Loucy (cell line): Measurements from ENCODE around the gene ZNF521.

ENCODE experiments used
- H2AFZ ChIP-seq: fragments of 200-600 bp; sonication (generic); 2 replicates; pipeline ENCODE4 v1.6.0; 2016; ENCODE audit warnings: antibody characterized with exemption, mild to moderate bottlenecking, low read length, moderate library complexity
- H3F3A ChIP-seq: fragments of 200-600 bp; 2 replicates; pipeline ENCODE4 v1.6.0; 2016; ENCODE audit warnings: antibody characterized with exemption, low read depth, mild to moderate bottlenecking
- H3K27me3 ChIP-seq: fragments of 200-600 bp; sonication (generic); 2 replicates; pipeline ENCODE4 v1.6.1; 2014; ENCODE audit warnings: low read length, mild to moderate bottlenecking; ENCODE audit not compliant: insufficient read depth, poor library complexity, severe bottlenecking
- H3K36me3 ChIP-seq: fragments of 200-600 bp; sonication (generic); 2 replicates; pipeline ENCODE4 v1.6.1; 2016; ENCODE audit warnings: low read length; ENCODE audit not compliant: insufficient read depth
- H3K4me1 ChIP-seq: fragments of 200-600 bp; sonication (generic); 2 replicates; pipeline ENCODE4 v1.5.1; 2014; ENCODE audit warnings: low read length, mild to moderate bottlenecking; ENCODE audit not compliant: insufficient read depth, poor library complexity, severe bottlenecking
- H3K4me2 ChIP-seq: fragments of 200-600 bp; sonication (generic); 2 replicates; pipeline ENCODE4 v1.6.0; 2014; ENCODE audit warnings: antibody characterized with exemption, low read length, low read depth, mild to moderate bottlenecking; ENCODE audit not compliant: poor library complexity, severe bottlenecking
- H3K4me3 ChIP-seq: fragments of 200-600 bp; sonication (generic); 2 replicates; pipeline ENCODE4 v1.5.1; 2014; ENCODE audit warnings: low read length, mild to moderate bottlenecking, mixed read lengths; ENCODE audit not compliant: poor library complexity, severe bottlenecking
- H3K79me2 ChIP-seq: fragments of 200-600 bp; sonication (generic); 2 replicates; pipeline ENCODE4 v1.6.1; 2014; ENCODE audit warnings: low read length; ENCODE audit not compliant: insufficient read depth
- H3K9ac ChIP-seq: fragments of 200-600 bp; sonication (generic); 2 replicates; pipeline ENCODE4 v1.6.0; 2014; ENCODE audit warnings: mild to moderate bottlenecking, low read depth, low read length, moderate library complexity; ENCODE audit not compliant: poor library complexity, severe bottlenecking
- H3K9me2 ChIP-seq: fragments of 200-600 bp; sonication (generic); replicated peaks from 2 replicates; pipeline ENCODE4 v1.6.1; 2016; ENCODE audit warnings: low read depth, low read length, mixed read lengths
- H3K9me3 ChIP-seq: fragments of 200-600 bp; sonication (generic); 2 replicates; pipeline ENCODE4 v1.6.1; 2014; ENCODE audit warnings: mild to moderate bottlenecking, antibody characterized with exemption, low read length, low read depth; ENCODE audit not compliant: insufficient read depth
- H4K20me1 ChIP-seq: fragments of 200-600 bp; sonication (generic); 2 replicates; pipeline ENCODE4 v1.6.0; 2014; ENCODE audit warnings: antibody characterized with exemption, low read length, mild to moderate bottlenecking; ENCODE audit not compliant: insufficient read depth, poor library complexity, severe bottlenecking
- CTCF ChIP-seq: fragments of 200-600 bp; sonication (generic); conservative IDR thresholded peaks from 2 replicates; pipeline ENCODE4 v1.5.1; 2014; ENCODE audit warnings: mild to moderate bottlenecking, antibody characterized with exemption, low read length
- EZH2phosphoT487 ChIP-seq: fragments of 200-600 bp; IDR thresholded peaks from 2 replicates; pipeline ENCODE4 v1.6.1; 2018; ENCODE audit warnings: antibody characterized with exemption, mild to moderate bottlenecking, moderate library complexity, borderline replicate concordance

Gene ZNF521

GRCh38 chr18:25340762-25341161 is 11.2 kb downstream of the ZNF521 start:
- H3K27me3 ChIP-seq, result no peaks in the 10 kb centered on the region
- H3K4me2 ChIP-seq, result no peak overlapping the region
- no peaks in the 10 kb centered on the region for H3K9me3 ChIP-seq
- no peaks in the 10 kb centered on the region for H4K20me1 ChIP-seq
- no peak overlapping the region for H2AFZ ChIP-seq
- no peak overlapping the region for H3K9ac ChIP-seq
- peaks cover 16% of the 10 kb centered on the region for H3K4me1 ChIP-seq
- H3K9me2 ChIP-seq, result no peaks in the 10 kb centered on the region
- no peaks in the 10 kb centered on the region for H3F3A ChIP-seq
- no peak overlapping the region for H3K4me3 ChIP-seq
- TF ChIP-seq CTCF (no peak), EZH2phosphoT487 (no peak)
- no peaks in the 10 kb centered on the region for H3K36me3 ChIP-seq
- peaks cover 93% of the 10 kb centered on the region for H3K79me2 ChIP-seq

GRCh38 chr18:25335676-25336075 is 16.3 kb downstream of the ZNF521 start:
- no peak overlapping the region for H3K4me3 ChIP-seq
- no peak overlapping the region for H2AFZ ChIP-seq
- H3K36me3 ChIP-seq, result 0 out of 2 replicates have a peak, but pooled peaks cover 5% of the 10 kb centered on the region
- peaks cover 93% of the 10 kb centered on the region for H3K79me2 ChIP-seq
- H3K4me2 ChIP-seq, result no peak overlapping the region
- no peaks in the 10 kb centered on the region for H3K9me3 ChIP-seq
- no peaks in the 10 kb centered on the region for H4K20me1 ChIP-seq
- H3K27me3 ChIP-seq, result no peaks in the 10 kb centered on the region
- H3F3A ChIP-seq, result no peaks in the 10 kb centered on the region
- no peaks in the 10 kb centered on the region for H3K9me2 ChIP-seq
- no peak for TF ChIP-seq CTCF
- TF ChIP-seq EZH2phosphoT487, result no peak
- H3K4me1 ChIP-seq, result peaks cover 17% of the 10 kb centered on the region
- H3K9ac ChIP-seq, result no peak overlapping the region

GRCh38 chr18:25335062-25335461 is 16.9 kb downstream of the ZNF521 start:
- Histone ChIP-seq H4K20me1 (peaks cover 2% of the 10 kb centered on the region), H3K9ac (no peak overlapping the region), H3K79me2 (peaks cover 93% of the 10 kb centered on the region), H3K9me3 (no peaks in the 10 kb centered on the region), H2AFZ (no peak overlapping the region), H3K27me3 (no peaks in the 10 kb centered on the region), H3K9me2 (no peaks in the 10 kb centered on the region), H3F3A (no peaks in the 10 kb centered on the region), H3K4me1 (peaks cover 17% of the 10 kb centered on the region), H3K4me3 (no peak overlapping the region), H3K36me3 (0 out of 2 replicates have a peak, but pooled peaks cover 5% of the 10 kb centered on the region), H3K4me2 (no peak overlapping the region)
- TF ChIP-seq EZH2phosphoT487 (no peak), CTCF (no peak)
